Measurements from ENCODE around the gene PRDM2.

GRCh38 chr1:13763991-13764390, 64.0 kb downstream of the PRDM2 start:
- TF ChIP-seq CTCF (IDR thresholded peaks at IDR 0.05) (no peak), POLR2A (IDR thresholded peaks at IDR 0.05) (no peak)

Measured in sigmoid colon (tissue), 3 donors.